CD4-positive, alpha-beta T cell treated with Interleukin-1 beta for 1 hour (primary cell): ENCODE results near the gene STX10.

Experiments
- DNase-seq, 2 donors: peaks; one replicate each; pipeline ENCODE4 v3.0.0-alpha.2; 2020 to 2022

STX10 gene

DNA sequence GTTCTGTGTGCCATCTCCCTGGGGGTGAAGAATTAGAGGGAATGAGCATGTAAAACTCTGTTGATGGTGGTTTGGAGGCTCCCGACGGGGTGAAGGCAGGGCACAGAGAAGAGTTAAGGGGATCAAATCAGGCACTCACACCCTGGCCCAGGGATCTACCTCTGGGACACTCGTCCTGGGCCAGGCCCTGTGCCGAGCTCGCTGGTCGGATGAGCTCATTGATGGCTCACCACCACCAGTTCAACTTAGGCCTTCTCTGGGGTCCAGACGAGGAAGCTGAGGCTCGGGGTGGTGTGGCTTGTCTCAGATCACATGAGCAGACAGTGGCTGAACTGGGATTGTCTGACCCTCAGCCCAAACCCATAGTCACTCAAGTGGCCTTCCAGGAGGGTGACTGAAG is 30.5 kb downstream of the STX10 start:
- DNase-seq = no peak

DNA sequence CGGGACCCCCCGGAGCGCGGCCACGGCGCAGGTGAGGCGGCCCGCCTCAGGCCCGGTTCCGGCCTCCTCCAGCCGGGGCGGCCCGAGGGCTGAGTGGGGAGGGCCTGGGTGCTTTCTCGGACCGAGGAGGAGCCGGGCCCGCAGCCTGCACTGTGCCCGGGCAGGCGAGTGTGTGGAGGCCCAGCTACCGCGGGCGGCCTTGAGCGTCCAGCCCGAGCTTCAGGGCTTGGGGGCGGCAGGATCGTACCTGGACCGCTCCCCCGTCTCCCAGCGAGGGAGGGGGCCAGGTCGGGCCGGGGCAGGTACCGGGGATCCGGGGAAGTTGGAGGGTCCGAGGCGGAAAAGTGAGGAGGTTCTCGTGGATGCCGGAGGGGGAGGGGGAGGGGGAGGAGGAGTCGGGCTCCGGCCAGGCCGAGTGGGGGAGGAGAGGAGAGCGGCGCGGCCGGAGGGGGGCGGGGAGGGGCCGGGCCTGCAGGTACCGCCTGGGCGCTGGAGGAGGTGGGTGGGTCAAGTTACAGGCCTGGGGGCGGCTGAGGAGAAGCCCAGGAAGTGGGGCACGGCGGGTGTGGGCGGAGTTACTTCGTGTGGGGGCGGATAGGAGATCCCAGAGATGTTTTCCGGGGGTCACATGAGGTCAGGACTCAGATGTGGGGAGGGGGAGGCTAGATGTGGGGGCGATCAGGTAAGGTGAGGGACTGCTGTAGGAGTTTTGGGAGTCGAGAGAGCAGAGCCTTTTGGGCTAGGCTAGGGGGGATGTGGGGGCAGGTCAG is 31.6 kb downstream of the STX10 start:
- DNase-seq = peak in 1 of 2 donors; percentile 23

DNA sequence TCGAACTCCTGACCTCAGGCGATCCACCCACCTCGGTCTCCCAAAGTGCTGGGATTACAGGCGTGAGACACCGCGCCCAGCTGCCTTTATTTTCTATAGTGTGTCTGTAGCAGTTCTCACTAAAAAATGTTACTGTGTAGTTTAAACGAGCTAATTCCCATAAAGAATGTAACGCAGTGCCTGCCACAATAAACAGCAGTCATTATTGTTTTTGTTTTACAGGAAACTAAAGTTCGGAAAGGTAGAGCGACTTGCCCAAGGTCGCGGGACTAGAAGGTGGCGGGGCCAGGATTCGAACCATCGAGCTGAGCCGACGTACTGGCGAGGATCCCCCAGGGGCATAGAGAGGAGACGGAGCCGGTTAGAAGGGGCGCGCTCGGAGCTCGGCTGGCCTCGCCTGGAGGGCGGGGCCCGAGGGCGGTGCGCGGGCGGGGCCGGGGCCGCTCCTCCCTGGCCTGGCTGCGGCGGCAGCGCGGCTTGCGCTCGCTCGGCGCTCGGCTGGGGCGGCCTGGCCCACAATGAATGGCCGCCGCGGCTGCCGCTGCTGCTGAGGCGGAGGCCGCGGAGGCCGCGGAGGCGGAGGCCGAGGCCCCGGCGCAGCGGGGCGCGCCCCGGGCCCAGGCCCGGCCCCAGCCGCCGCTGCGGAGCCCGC is 32.3 kb downstream of the STX10 start, which contains the start of gene NACC1:
NACC1 (plus strand) TSS at position 493 of the 652 bp plus-strand sequence. CDS start 16,944 bp downstream, outside the sequence.
- peak; percentile 91 for DNase-seq

DNA sequence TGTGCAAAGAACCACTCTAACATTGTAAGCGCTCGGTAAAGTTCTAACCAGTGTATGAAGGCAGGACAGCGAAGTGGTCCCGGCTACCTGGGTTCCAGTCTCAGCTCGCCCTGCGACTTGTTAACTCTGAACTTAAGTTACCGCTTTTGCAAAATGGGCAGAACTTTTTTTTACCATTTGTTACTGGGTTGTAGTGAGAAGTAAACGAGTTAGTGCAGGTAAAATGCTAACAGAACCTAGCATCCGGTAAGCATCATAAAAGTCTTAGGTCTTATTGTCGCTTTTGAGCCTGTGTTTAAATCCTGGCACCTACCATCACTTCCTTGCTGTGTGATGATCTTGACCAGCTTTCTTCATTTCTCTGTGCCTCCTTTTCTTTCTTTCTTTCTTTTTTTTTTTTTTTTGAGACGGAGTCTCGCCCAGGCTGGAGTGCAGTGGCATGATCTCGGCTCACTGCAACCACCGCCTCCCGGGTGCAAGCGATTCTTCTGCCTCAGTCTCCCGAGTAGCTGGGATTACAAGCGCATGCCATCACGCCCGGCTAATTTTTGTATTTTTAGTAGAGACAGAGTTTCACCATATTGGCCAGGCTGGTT is 32.9 kb downstream of the STX10 start:
- no peak for DNase-seq

DNA sequence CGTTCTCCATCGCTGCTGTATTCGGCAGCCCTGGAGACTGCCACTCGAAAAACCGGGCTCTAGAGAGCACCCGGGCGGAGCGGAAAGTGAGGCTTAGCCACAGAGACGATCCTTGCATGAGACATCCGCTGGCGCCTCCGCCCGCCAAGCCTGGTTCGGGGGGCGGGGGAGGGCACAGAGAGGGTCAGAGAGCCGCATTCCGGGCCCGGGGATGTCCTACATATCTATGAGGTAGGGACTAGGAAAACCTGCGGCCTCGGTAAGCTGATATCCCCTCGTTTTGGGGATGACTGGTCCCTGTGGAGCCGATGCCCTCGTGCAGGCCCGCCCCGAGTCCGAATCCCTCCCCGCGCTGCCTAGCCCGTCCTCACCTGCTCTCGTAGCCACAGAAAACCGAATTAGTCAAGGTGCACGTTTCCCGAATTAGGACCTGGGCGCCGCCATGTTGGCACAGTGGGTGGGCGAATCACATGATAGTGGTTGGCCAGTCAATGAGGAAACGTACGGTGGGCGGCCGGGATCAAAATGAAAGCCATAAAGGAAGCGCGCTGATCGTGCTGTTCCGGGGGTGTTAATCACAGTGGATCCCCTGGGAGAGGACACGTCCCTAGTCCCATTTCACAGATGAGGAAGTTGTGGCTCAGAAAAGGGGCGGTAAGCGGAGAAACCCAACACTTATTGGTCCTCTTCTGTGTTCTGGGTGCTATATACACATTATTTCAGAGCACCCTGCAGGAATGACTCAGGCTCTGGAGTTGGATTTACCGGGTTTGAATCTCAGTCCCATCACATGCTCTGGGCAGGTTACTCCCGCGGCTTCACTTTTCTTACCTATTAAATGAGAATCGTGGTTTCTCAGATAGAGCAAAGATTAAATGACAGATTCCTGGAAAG is 33.6 kb downstream of the STX10 start, which contains the start of gene TRMT1:
TRMT1 (minus strand) TSS at position 459 of the 894 bp plus-strand sequence; CDS start at position 118, 341 bp downstream.
- peak; percentile 86 to 89 for DNase-seq

DNA sequence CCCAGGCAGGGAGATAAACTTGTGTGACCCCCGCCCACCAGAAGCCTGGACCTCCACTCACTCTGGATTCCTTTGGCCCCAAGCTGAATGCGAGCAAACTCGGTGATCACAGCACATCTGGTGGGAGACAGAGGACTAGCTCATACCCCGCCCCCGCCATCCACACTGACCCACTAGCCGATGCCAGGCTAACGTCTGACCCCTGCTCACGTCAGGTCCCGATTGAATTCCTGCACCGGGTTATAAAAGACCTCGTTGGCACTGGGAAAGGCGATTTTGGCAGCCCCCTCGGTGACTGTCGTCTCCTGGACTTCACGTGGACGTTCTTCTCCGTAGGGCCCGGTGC is 34.3 kb downstream of the STX10 start:
- DNase-seq = no peak

DNA sequence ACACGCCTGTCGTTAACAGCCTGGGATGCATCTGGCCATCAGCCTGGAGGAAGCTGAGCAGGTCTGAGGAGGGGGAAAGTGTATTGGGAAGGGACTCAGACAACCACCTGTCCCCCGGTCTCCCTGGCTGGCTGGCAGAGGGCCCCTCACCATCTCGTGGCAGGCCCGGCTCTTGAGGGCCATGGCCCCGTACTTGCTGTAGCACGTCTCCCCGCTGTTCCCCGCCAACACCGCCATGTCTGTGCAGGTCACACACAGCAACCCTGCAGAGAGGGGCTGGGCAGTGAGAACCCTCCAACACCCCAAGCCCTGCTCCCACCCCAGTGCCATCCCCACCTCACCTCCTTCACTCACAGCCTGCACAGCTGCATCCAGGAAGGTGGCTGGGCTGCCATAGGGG is 37.6 kb downstream of the STX10 start:
- no peak for DNase-seq

DNA sequence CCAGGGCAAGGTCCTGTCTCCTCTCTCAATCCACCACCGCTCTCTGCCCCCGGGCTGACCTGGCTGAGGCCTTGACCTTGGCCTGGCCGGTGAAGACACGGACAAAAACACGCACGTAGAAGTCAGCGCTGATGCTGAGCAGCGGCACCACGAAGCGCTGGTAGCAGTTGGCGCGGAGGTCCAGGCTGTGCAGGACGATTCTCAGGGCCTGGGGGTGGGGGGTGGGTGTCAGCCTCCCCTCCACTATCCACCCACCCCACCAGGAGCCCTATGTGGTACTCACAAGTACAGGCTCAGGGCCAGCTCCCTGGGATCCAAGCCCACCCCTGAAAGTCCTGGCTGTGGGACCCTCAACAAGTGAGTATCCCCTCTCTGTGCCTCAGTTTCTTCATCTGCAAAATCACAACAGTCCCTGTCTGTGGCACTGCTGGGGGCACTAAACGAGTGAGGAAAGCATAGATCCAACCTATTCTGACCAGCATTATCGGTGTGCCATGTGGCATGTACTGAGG is 40.0 kb downstream of the STX10 start:
- no peak for DNase-seq

DNA sequence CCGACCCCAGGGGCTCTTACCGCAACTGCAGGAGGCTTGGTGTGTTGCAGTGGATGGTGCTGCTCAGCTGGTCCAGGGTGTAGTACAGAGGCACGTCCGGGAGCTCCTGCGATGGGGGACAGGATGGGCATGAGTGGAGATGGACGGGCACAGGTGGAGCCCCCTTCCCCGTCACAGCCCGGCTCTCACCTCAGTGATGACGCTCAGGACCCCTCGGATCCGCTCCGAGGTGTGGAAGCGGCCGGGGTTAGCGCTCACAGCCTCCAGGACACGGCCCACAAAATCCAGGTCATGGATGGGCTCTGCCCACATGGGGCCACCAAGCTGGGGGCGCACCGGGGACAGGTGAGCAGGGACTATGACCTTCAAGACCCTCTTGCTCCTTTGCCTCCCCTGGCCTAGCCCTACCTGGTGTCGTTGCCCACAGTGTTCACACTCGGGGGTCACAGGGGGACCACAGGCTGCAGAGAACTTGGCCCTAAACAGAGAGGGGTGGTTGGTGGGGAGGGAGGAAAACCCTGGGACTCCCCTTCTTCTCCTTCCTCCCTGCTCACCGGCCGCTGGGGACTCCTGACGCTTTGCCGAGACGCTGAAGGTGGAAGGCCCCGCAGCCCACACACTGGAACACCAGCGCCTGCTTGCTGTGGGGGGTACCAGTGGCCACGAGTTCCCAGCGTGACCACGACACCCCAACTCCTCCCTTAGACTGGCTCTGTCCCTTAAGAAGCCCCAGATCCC is 40.6 kb downstream of the STX10 start:
- no peak for DNase-seq

DNA sequence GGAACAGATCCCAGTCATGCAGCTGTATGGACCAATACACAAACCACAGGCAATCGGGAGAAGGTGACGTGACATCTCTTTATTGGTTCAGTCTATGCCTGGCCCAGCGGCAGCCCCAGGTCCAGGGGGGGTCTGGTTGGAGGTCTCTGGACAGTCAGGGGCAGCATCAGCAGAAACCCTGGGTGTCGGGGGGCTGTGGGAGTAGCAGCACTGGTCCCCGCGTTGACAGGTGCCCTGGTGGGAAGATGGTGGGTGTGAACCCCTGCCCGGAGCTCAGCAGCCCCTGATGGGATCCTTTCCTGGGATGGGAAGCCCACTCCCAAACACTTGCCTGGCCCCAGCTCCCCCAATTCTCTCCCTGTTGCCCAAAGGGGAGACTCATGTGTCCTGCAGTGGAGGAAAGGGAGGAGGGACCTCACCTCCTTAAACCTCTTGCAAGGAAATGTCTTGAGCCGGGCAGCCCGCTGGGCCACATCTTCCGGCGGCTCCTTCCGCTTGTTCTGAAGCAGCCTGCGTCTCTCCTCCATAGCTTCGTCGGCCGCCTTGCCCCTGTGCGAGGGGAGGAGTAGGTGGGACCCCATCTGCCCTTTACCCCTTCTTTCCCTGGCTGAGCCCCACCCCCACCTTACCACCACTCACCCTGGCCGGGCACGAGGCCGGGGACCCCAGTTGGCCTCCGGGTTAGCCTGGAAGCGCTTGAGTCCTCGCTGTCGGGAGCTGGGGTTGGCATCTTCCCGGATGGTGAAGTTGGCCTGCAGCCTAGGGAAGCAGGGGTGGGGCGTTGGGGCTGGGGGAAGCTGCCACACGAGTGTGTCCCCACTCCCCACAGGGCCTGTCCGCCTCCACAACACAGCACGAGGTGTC is 45.1 kb downstream of the STX10 start:
- DNase-seq = peak in 1 of 2 donors; percentile 46

DNA sequence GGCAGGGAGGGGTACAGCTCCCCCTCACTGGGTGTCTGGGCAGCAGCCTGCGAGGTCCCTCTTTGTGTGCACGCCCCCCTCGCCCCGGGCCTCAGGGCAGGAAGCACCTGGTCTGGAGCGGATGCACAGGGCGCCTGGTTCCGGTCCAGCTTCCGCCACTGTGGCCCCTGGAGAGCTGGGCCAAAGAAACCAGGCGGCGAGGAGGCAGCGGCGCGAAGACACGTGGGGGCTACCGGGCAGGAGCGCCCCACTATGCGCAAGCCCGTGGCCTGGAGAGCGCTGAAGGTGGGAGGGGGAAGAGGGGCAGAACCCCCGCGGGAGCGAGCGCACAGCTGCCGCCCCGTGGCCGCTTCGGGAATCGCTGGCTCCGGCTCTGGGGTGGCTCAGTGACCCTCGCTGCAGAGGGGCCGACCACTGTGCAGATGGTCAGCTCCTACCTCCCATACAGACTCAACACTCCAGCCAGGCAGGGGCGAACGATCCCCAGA is 45.8 kb downstream of the STX10 start:
- peak; percentile 62 to 91 for DNase-seq

DNA sequence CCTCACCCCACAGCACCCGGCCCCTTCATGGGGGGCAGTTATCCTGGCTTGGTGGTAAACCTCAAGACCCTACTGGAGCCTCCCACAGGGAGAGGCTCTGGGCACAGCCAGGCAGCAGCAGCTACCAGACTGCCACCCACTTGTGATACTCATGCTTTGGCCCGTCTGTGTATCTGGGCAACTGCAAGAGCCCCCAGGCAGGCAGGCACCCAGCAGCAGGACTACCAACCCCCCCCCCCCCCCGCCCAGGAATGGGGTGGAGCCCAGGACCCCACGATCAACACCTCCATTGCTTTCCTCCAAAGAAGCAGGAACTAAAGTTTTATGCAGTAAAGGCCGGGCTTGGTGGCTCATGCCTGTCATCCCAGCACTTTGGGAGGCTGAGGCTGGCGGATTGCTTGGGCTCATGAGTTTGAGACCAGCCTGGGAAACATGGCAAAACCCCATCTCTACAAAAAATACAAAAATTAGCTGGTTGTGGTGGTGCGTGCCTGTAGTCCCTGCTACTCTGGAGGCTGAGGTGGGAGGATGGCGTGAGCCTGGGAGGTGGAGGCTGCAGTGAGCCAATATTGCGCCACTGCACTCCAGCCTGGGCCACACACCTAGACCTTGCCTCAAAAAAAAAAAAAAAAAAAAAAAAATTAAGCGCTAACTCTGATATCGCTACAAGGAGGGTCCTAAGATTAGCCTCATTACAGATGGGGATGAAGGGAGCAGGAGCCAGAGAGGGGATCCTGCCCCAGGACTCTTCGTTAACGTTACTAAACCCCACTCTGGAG is 46.4 kb downstream of the STX10 start:
- no peak for DNase-seq

DNA sequence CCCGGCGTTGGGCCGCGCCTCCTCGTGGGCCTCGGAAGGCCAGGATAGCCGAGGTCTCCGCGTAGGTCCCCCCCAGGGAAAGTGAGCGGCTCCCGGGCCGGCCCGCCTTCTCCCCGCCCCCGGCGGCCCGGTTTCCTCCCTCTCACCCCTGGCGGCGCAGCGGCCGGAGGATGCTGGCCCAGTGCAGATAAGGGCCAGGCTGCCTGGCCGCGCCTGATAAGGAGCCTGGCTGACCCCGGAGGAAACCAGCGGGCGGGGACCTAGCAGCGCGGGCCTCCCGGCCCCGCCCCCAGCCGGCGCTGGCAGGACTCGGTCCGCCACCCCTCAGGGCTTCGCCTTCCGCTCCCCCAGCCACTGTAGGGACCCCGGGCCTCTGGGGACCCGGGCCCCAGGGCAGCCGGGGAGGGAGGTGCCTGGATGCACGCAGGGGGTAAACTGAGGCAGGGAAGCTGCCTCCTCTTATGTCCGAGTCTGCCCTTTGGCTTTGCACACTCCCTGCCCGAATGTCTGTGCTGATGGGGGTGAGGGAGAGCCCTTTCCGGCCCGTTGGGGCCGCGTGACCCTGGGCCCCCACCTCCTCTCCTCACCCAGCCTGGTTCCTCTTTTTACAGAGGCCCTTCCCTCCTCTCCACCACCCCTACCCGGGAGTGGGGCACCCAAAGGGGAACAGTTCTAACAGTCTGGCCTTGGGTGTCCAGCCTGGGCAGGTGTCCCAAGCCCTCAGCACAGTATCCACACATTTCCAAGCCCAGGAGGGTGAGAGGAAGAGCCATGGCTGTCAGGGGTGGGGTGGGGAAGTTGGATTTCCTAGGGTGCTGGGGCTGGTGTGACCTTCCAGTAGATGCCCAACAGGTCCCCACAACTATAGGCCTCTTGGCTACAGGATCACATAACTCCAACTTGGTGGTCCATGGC is 47.3 kb downstream of the STX10 start, which contains the start of gene LYL1:
LYL1 (minus strand) TSS at position 193 of the 915 bp plus-strand sequence. CDS start 1,687 bp downstream, outside the sequence.
- DNase-seq = peak; percentile 49 to 78

DNA sequence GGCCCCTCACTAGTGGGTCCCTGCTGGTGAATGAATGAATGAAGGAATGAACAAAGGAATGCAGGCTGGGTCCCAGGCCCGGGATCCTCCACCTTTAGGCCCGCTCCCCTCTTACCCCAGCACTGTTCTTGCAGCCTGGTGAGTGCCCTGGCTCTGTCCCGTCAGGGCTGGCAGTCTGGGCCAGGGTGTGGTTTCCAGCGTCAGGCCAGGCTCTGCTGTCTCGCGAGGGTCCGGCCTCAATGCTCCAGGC is 47.8 kb downstream of the STX10 start:
- no peak for DNase-seq

DNA sequence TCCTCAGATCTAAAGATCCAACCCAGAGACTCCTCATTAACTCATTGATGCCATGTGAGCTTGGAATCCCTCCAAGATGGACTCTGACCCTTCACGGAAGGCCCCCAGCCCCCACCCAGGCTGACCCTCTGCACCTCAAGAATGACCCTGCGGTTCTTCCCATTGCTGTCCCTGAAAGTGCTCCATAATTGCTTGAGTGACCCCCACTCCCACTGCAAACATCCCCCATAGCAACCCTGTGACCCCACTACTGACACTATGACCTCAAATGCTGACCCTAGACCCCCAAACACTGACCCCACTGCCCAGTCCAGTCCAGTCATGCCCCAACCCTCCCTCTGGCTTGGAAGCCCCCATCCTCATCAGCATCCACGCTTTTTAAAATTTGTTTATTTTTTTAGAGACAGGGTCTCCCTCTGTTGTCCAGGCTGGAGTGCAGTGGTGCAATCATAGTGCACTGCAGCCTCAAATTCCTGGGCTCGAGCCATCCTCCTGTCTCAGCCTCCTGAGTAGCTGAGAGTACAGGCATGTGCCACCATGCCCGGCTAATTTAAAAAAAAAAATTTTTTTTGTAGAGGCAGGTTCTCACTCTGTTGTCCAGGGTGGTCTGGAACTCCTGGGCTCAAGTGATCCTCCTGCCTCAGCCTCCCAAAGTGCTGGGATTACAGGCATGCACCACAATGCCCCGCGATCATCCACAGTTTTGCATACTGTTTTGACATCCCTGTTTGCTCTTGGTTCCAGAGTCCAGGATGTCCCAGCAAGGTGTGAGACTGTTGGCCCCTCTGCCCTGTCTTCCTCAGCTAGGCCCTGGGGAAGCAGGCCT is 48.4 kb downstream of the STX10 start:
- DNase-seq = no peak

DNA sequence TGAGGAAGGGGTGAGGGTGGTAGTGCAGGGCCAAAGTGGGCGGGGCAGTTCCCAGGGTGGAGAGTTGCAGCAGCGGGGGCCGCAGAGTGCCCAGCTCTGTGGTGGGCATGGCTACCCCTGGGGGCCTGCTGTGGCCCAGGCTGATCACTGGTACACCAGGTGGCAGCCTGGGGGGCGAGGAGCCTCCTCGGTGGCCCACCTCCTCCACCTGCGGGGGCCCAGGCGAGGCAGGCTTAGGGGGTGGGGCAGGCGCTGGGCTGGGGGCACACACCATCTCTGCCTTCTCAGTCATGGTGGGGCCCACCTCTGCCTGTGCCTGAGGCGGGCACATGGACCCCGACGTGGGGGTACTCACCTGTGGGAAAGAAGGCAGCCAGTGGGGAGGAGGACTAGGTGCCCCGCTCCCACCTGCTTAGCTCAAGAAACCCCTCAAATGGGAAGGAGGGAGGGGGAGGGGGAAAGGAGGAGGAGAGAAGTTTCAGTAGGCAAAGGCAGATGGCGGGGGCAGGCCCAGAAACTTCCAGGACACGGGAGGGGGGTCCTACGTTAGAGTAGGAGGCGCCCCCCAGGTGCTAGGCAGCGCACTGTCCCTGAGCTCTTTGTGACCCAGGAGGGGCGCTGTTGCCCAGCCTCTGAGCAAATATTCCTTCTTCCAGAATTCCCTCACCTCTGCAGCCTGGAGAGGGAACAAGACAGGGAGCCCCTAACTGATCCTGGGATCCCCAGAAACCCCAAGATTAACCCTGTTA is 49.2 kb downstream of the STX10 start:
- no peak for DNase-seq

DNA sequence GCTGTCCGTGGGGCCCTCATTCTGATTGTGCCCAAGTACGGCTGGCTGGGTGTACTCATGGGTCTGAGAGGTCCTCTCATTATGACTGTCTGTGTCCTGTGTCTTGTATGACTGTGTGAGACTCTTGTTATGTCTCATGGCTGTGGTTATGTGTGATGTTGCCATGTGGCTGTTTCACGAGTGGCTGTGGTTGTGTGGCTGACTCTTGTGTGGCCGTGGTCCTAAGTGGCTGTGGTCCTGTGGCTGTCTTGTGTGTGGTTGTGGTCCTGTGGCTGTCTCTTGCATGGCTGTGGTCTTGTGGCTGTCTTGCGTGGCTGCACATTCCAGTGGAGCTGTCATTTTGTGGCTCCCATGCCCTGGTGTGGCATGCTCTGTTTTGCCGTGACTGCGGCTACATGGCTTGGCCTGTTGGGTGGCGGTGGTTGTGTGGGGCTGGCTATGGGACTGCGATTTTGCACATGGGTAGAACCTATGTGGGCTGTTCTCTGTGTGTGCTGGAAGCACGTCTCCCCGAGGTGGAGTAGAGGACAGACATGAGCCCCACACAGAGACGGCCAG is 50.1 kb downstream of the STX10 start:
- peak; percentile 81 to 83 for DNase-seq
